Measurements from ENCODE around the gene DAB2.
"Not testable (repeated sequence)": the region's sequence is repeated elsewhere in the genome, so short reads cannot be mapped to it uniquely, and the experiment has no call there.

Gene DAB2

GRCh38 chr5:39337252-39337915 is 87.4 kb downstream of the DAB2 start:
- H3K27ac Mint-ChIP-seq = no peak overlapping the region
- peaks cover 7% of the 10 kb centered on the region for H3K27me3 Mint-ChIP-seq
- no peak overlapping the region for H3K4me3 Mint-ChIP-seq
- H3K36me3 Mint-ChIP-seq (ENCODE audit: low read depth) = no peaks in the 10 kb centered on the region
- ATAC-seq (no peak), DNase-seq (no peak)
- no peaks in the 10 kb centered on the region for H3K9me3 Mint-ChIP-seq
- peaks cover 5% of the 10 kb centered on the region for H3K4me1 Mint-ChIP-seq

GRCh38 chr5:39334296-39334695 is 90.5 kb downstream of the DAB2 start:
- H3K27ac Mint-ChIP-seq; ATAC-seq; DNase-seq; H3K4me3 Mint-ChIP-seq; H3K9me3 Mint-ChIP-seq; H3K27me3 Mint-ChIP-seq; H3K36me3 Mint-ChIP-seq (ENCODE audit: low read depth); H3K4me1 Mint-ChIP-seq: not testable (repeated sequence)

DNA sequence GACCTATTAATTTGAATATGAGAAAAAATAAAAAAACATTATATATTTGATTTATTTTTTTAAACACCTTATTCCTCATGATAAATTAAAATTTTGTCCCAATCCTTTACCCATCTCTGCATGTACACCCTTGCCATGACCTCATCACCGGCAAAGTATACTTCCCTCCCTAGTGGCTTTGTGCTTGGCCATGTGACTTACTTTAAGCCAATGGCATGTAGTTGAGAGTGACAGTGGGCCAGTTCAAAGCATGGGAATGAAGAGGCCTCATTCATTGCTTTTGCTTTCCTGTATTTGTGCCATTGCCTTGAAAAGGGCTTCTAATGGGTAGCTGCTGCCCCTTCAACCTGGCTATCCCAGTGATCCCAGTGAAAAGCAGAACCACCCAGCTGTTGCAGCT is 91.7 kb downstream of the DAB2 start:
- no peaks in the 10 kb centered on the region for H3K36me3 Mint-ChIP-seq (ENCODE audit: low read depth)
- no peaks in the 10 kb centered on the region for H3K27me3 Mint-ChIP-seq
- no peak overlapping the region for H3K27ac Mint-ChIP-seq
- ATAC-seq (no peak), DNase-seq (no peak)
- H3K4me3 Mint-ChIP-seq = no peak overlapping the region
- H3K9me3 Mint-ChIP-seq = no peaks in the 10 kb centered on the region
- H3K4me1 Mint-ChIP-seq = peaks cover 3% of the 10 kb centered on the region

GRCh38 chr5:39331861-39332381 is 92.9 kb downstream of the DAB2 start:
- Mint-ChIP-seq H3K27me3 (no peaks in the 10 kb centered on the region), H3K36me3 (ENCODE audit: low read depth) (no peaks in the 10 kb centered on the region), H3K4me1 (no peaks in the 10 kb centered on the region), H3K4me3 (no peak overlapping the region), H3K9me3 (no peaks in the 10 kb centered on the region), H3K27ac (no peak overlapping the region)
- ATAC-seq = no peak
- DNase-seq = no peak

DNA sequence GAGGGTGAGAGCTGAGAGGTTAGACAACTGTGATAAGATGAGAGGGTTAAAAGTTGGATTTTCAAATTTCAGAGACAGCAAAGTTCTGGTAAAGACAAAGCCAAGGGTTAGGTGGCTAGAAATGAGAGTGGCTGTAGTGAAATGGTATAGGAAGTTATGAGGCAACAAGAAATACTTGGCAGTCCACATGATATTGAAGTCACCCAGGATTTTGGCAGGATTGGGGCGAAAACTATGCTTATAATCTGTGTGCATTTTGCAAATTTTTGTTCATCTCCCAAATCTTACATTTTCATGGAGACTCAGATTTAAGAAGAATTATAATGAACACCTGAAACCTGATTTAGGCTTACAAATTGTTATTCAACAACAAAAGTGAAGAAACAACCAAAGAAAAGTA is 96.0 kb downstream of the DAB2 start:
- Mint-ChIP-seq H3K27me3 (no peaks in the 10 kb centered on the region), H3K9me3 (no peaks in the 10 kb centered on the region), H3K4me1 (no peaks in the 10 kb centered on the region), H3K4me3 (no peak overlapping the region), H3K27ac (no peak overlapping the region), H3K36me3 (ENCODE audit: low read depth) (no peaks in the 10 kb centered on the region)
- DNase-seq (no peak), ATAC-seq (no peak)

- Mint-ChIP-seq H3K27ac (no peak overlapping the region), H3K4me1 (no peaks in the 10 kb centered on the region), H3K27me3 (peaks cover 7% of the 10 kb centered on the region), H3K4me3 (no peak overlapping the region), H3K9me3 (no peaks in the 10 kb centered on the region), H3K36me3 (ENCODE audit: low read depth) (no peaks in the 10 kb centered on the region)
- ATAC-seq (no peak), DNase-seq (no peak)
These were observed 101.2 kb downstream of the DAB2 start for GRCh38 chr5:39323542-39323941.

Data from activated naive CD8-positive, alpha-beta T cell treated with anti-CD3 and anti-CD28 coated beads, Interleukin-2, amount 50 U/mL, for 24 hours (primary cell).